GM23338 (cell line): Measurements from ENCODE around the gene KLHL9. TPM values are rescaled to one million over a fixed set of nuclear protein-coding genes. Genes with fewer than 3 reads are reported as not detected.

Experiments
- ATAC-seq: fragments of 200-7000 bp; cut with Tn5 transposase; 3 replicates; pipeline ENCODE4 v1.9.1; 2020
- DNase-seq: peaks from one replicate; pipeline ENCODE4 v3.0.0-alpha.2; 2015; ENCODE audit warnings: low spot score
- H2AFZ ChIP-seq: fragments of 200-600 bp; sonication (generic); 2 replicates; pipeline ENCODE4 v1.8.0; 2016; ENCODE audit warnings: antibody characterized with exemption, mild to moderate bottlenecking, moderate library complexity
- H3F3A ChIP-seq: fragments of 200-600 bp; sonication (generic); replicated peaks from 2 replicates; pipeline ENCODE4 v1.8.0; 2017; ENCODE audit warnings: antibody characterized with exemption, mixed run types, low read depth
- H3K27ac ChIP-seq: fragments of 200-600 bp; sonication (generic); 2 replicates; pipeline ENCODE4 v1.6.1; 2016; ENCODE audit warnings: low read depth
- H3K27me3 ChIP-seq: fragments of 200-600 bp; sonication (generic); 2 replicates; pipeline ENCODE4 v1.8.0; 2016; ENCODE audit warnings: mild to moderate bottlenecking, mixed run types, moderate library complexity; ENCODE audit not compliant: insufficient read depth
- H3K36me3 ChIP-seq: fragments of 200-600 bp; sonication (generic); 2 replicates; pipeline ENCODE4 v1.8.0; 2016; ENCODE audit warnings: mild to moderate bottlenecking; ENCODE audit not compliant: insufficient read depth
- H3K4me1 ChIP-seq: fragments of 200-600 bp; sonication (generic); 2 replicates; pipeline ENCODE4 v1.8.0; 2016; ENCODE audit warnings: mild to moderate bottlenecking, moderate library complexity; ENCODE audit not compliant: insufficient read depth
- H3K4me2 ChIP-seq: fragments of 200-600 bp; sonication (generic); 2 replicates; pipeline ENCODE4 v1.7.1; 2017; ENCODE audit warnings: mixed run types
- H3K4me3 ChIP-seq: fragments of 200-600 bp; sonication (generic); 2 replicates; pipeline ENCODE4 v1.6.1; 2016; ENCODE audit warnings: mixed run types
- H3K79me2 ChIP-seq: fragments of 200-600 bp; sonication (generic); replicated peaks from 2 replicates; pipeline ENCODE4 v1.8.0; 2017; ENCODE audit warnings: mild to moderate bottlenecking; ENCODE audit not compliant: insufficient read depth
- H3K9me2 ChIP-seq: fragments of 200-600 bp; sonication (generic); 2 replicates; pipeline ENCODE4 v1.8.0; 2017; ENCODE audit not compliant: insufficient read depth
- H4K20me1 ChIP-seq: fragments of 200-600 bp; sonication (generic); replicated peaks from 2 replicates; pipeline ENCODE4 v1.8.0; 2017; ENCODE audit warnings: mild to moderate bottlenecking; ENCODE audit not compliant: insufficient read depth
- H3K27ac Mint-ChIP-seq: 2 replicates; pipeline ENCODE4 v1.8.0; 2020; ENCODE audit warnings: inconsistent platforms, mild to moderate bottlenecking, moderate library complexity, mixed read lengths
- H3K27me3 Mint-ChIP-seq: 3 replicates; pipeline ENCODE4 v1.8.0; 2022; ENCODE audit warnings: low read depth, mild to moderate bottlenecking, moderate library complexity, mixed read lengths, inconsistent platforms; ENCODE audit not compliant: insufficient read depth, poor library complexity
- H3K36me3 Mint-ChIP-seq: 3 replicates; pipeline ENCODE4 v1.8.0; 2021; ENCODE audit warnings: low read depth, mild to moderate bottlenecking, inconsistent platforms, moderate library complexity, mixed read lengths
- H3K4me1 Mint-ChIP-seq: 3 replicates; pipeline ENCODE4 v1.8.0; 2020; ENCODE audit warnings: mild to moderate bottlenecking, inconsistent platforms, mixed read lengths
- H3K4me3 Mint-ChIP-seq: 3 replicates; pipeline ENCODE4 v1.8.0; 2021; ENCODE audit warnings: moderate library complexity, mild to moderate bottlenecking, inconsistent platforms, mixed read lengths
- H3K9me3 Mint-ChIP-seq: 3 replicates; pipeline ENCODE4 v1.8.0; 2020; ENCODE audit warnings: moderate library complexity, mild to moderate bottlenecking, inconsistent platforms, mixed read lengths
- CREB1 ChIP-seq: fragments of 250-450 bp; sonication (Bioruptor Pico); IDR thresholded peaks from 2 replicates; pipeline ENCODE4 v1.5.0; 2020; ENCODE audit warnings: low read depth, mild to moderate bottlenecking, moderate library complexity
- CTCF ChIP-seq, 2 experiments: fragments of 200-600 bp in 1 of 2; sonication (generic) in 1 of 2; conservative IDR thresholded peaks; 2 replicates each; pipeline versions ENCODE4 v1.5.1 to v1.6.1; 2016 to 2017; ENCODE audit warnings: antibody characterized with exemption in 2 of 2, low read depth in 2 of 2, mild to moderate bottlenecking in 2 of 2, moderate library complexity in 1 of 2
- REST ChIP-seq: IDR thresholded peaks from one replicate; pipeline ENCODE4 v1.6.1; 2018; ENCODE audit warnings: antibody characterized with exemption; ENCODE audit not compliant: unreplicated experiment
- ZNF462 ChIP-seq: fragments of 250-450 bp; sonication (Bioruptor Pico); IDR thresholded peaks from 2 replicates; pipeline ENCODE4 v1.5.0; 2020; ENCODE audit warnings: mild to moderate bottlenecking, moderate library complexity
- polyA plus RNA-seq: library from polyadenylated mRNA; unstranded; fragments of >200 nt; fragmentation: Nextera tagmentation; extraction: Ambion mirVana; gene quantifications from 2 replicates; pipeline ENCODE4 v1.2.1, GENCODE V29; 2016
- total RNA-seq: library from RNA; depleted of rRNA; stranded (reverse); fragments of >200 nt; shearing (Covaris generic); gene quantifications from 2 replicates; pipeline ENCODE4 v1.2.3, GENCODE V29; 2014

KLHL9 gene
- total and polyA plus RNA-seq, 2 experiments from 2014 or later = 9.1 to 24.0 TPM

GRCh38 chr9:21340735-21341134 is 5.5 kb upstream of the KLHL9 start (continued):
- no peak for TF ChIP-seq ZNF462 (CRISPR knock-in tag)
- TF ChIP-seq CTCF (conservative IDR thresholded peaks at IDR 0.05; ENCODE audit: low read depth in 2 of 2) = no peak
- TF ChIP-seq CREB1 = no peak

- Histone ChIP-seq H3K79me2 (peaks cover 36% of the 10 kb centered on the region), H3K36me3 (no peaks in the 10 kb centered on the region), H3K4me3 (no peak overlapping the region), H3K9me2 (no peaks in the 10 kb centered on the region), H3K27me3 (no peaks in the 10 kb centered on the region), H3F3A (no peaks in the 10 kb centered on the region), H3K4me1 (peaks cover 14% of the 10 kb centered on the region), H3K27ac (no peak overlapping the region), H4K20me1 (peaks cover 15% of the 10 kb centered on the region), H3K4me2 (no peak overlapping the region), H2AFZ (0 out of 2 replicates have a peak overlapping the region, but pooled peaks have one; percentile 63)
- peaks cover 12% of the 10 kb centered on the region; the same call in 2 of the 3 replicates for H3K36me3 Mint-ChIP-seq
- peaks cover 4% of the 10 kb centered on the region for H3K27me3 Mint-ChIP-seq
- no peaks in the 10 kb centered on the region for H3K9me3 Mint-ChIP-seq
- ATAC-seq = no peak; the same call in 2 of the 3 replicates
- peak; percentile 20 for DNase-seq
- H3K27ac Mint-ChIP-seq = no peak overlapping the region
- no peak overlapping the region for H3K4me3 Mint-ChIP-seq
- H3K4me1 Mint-ChIP-seq = peaks cover 29% of the 10 kb centered on the region
- TF ChIP-seq CTCF (conservative IDR thresholded peaks at IDR 0.05; ENCODE audit: low read depth in 2 of 2) = peak in 1 of 2 experiments; percentile 12; a peak in 1 of 4 replicates
- no peak for TF ChIP-seq REST
These were observed 1.3 kb upstream of the KLHL9 start for GRCh38 chr9:21336457-21336856.
